ENCODE measurements around the gene MTRR.

The MTRR gene

GRCh38 chr5:7877851-7878250 is 8.9 kb downstream of the MTRR start:
- no peak overlapping the region for H3K4me2 ChIP-seq (ENCODE audit: low read length)
- H4K20me1 ChIP-seq (ENCODE audit: insufficient read depth, low read length), result no peaks in the 10 kb centered on the region
- H3K4me1 ChIP-seq (ENCODE audit: insufficient read depth, low read length, severe bottlenecking), result no peaks in the 10 kb centered on the region
- no peak overlapping the region for H2AFZ ChIP-seq (ENCODE audit: low read length)
- peaks cover 21% of the 10 kb centered on the region for H3K79me2 ChIP-seq (ENCODE audit: insufficient read depth, low read length)
- no peak overlapping the region for H3K4me3 ChIP-seq (ENCODE audit: low read depth, low read length, poor library complexity, severe bottlenecking)
- TF ChIP-seq CTCF (IDR thresholded peaks at IDR 0.05; ENCODE audit: low read length) (no peak), EZH2 (IDR thresholded peaks at IDR 0.05; ENCODE audit: borderline replicate concordance, low read length) (no peak)
- H3K27me3 ChIP-seq (ENCODE audit: insufficient read depth, low read length), result no peaks in the 10 kb centered on the region
- H3F3A ChIP-seq (ENCODE audit: insufficient read depth, low read length), result no peaks in the 10 kb centered on the region
- no peaks in the 10 kb centered on the region for H3K9me2 ChIP-seq (ENCODE audit: low read depth, low read length)
- H3K27ac ChIP-seq (ENCODE audit: low read depth, low read length, poor library complexity, severe bottlenecking), result no peak overlapping the region
- no peaks in the 10 kb centered on the region for H3K9me3 ChIP-seq (ENCODE audit: low read length)
- H3K9ac ChIP-seq (ENCODE audit: low read length), result no peak overlapping the region
- H3K36me3 ChIP-seq (ENCODE audit: insufficient read depth, low read length), result peaks cover 98% of the 10 kb centered on the region

GRCh38 chr5:7878381-7878873 is 9.5 kb downstream of the MTRR start:
- H3K4me2 ChIP-seq (ENCODE audit: low read length), result no peak overlapping the region

GRCh38 chr5:7881091-7881490 is 12.1 kb downstream of the MTRR start:
- no peak overlapping the region for H2AFZ ChIP-seq (ENCODE audit: low read length)
- TF ChIP-seq CTCF (IDR thresholded peaks at IDR 0.05; ENCODE audit: low read length) (no peak), EZH2 (IDR thresholded peaks at IDR 0.05; ENCODE audit: borderline replicate concordance, low read length) (no peak)

More at GRCh38 chr5:7878381-7878873, 9.5 kb downstream of the MTRR start:
- H3K9ac ChIP-seq (ENCODE audit: low read length), result no peak overlapping the region
- no peaks in the 10 kb centered on the region for H3K9me3 ChIP-seq (ENCODE audit: low read length)
- H3K4me3 ChIP-seq (ENCODE audit: low read depth, low read length, poor library complexity, severe bottlenecking), result no peak overlapping the region
- peaks cover 16% of the 10 kb centered on the region for H3K79me2 ChIP-seq (ENCODE audit: insufficient read depth, low read length)
- H3K9me2 ChIP-seq (ENCODE audit: low read depth, low read length), result no peaks in the 10 kb centered on the region
- no peaks in the 10 kb centered on the region for H3K27me3 ChIP-seq (ENCODE audit: insufficient read depth, low read length)
- H3K27ac ChIP-seq (ENCODE audit: low read depth, low read length, poor library complexity, severe bottlenecking), result no peak overlapping the region
- H2AFZ ChIP-seq (ENCODE audit: low read length), result no peak overlapping the region
- H3F3A ChIP-seq (ENCODE audit: insufficient read depth, low read length), result no peaks in the 10 kb centered on the region
- H3K36me3 ChIP-seq (ENCODE audit: insufficient read depth, low read length), result peaks cover 98% of the 10 kb centered on the region
- no peaks in the 10 kb centered on the region for H3K4me1 ChIP-seq (ENCODE audit: insufficient read depth, low read length, severe bottlenecking)
- no peaks in the 10 kb centered on the region for H4K20me1 ChIP-seq (ENCODE audit: insufficient read depth, low read length)
- TF ChIP-seq CTCF (IDR thresholded peaks at IDR 0.05; ENCODE audit: low read length) (no peak), EZH2 (IDR thresholded peaks at IDR 0.05; ENCODE audit: borderline replicate concordance, low read length) (no peak)

More at GRCh38 chr5:7881091-7881490, 12.1 kb downstream of the MTRR start:
- H3K27ac ChIP-seq (ENCODE audit: low read depth, low read length, poor library complexity, severe bottlenecking), result no peak overlapping the region
- no peaks in the 10 kb centered on the region for H3K9me2 ChIP-seq (ENCODE audit: low read depth, low read length)
- no peaks in the 10 kb centered on the region for H3K9me3 ChIP-seq (ENCODE audit: low read length)
- peaks cover 97% of the 10 kb centered on the region for H3K36me3 ChIP-seq (ENCODE audit: insufficient read depth, low read length)
- H4K20me1 ChIP-seq (ENCODE audit: insufficient read depth, low read length), result no peaks in the 10 kb centered on the region
- H3F3A ChIP-seq (ENCODE audit: insufficient read depth, low read length), result no peaks in the 10 kb centered on the region
- H3K4me1 ChIP-seq (ENCODE audit: insufficient read depth, low read length, severe bottlenecking), result no peaks in the 10 kb centered on the region
- no peak overlapping the region for H3K9ac ChIP-seq (ENCODE audit: low read length)
- H3K27me3 ChIP-seq (ENCODE audit: insufficient read depth, low read length), result no peaks in the 10 kb centered on the region
- H3K4me3 ChIP-seq (ENCODE audit: low read depth, low read length, poor library complexity, severe bottlenecking), result no peak overlapping the region
- no peaks in the 10 kb centered on the region for H3K79me2 ChIP-seq (ENCODE audit: insufficient read depth, low read length)
- H3K4me2 ChIP-seq (ENCODE audit: low read length), result no peak overlapping the region
